Upper lobe of left lung (tissue), 6 donors: ENCODE data around the gene SCLT1. TPM values are rescaled to one million over a fixed set of nuclear protein-coding genes. Genes with fewer than 3 reads are reported as not detected.

Experiments
- ATAC-seq, 2 donors: fragments of 200-7000 bp; cut with Tn5 transposase; one replicate each; pipeline ENCODE4 v1.9.1; 2022; ENCODE audit warnings: mild to moderate bottlenecking in 2 of 2, moderate library complexity in 2 of 2; ENCODE audit not compliant: low FRiP score in 2 of 2
- DNase-seq, 2 donors: peaks; one replicate each; pipeline ENCODE4 v3.0.0-alpha.2; 2019 to 2020
- H3K27ac ChIP-seq, 4 donors: fragments of 200-600 bp; sonication (generic); one replicate each; pipeline ENCODE4 v1.5.1; 2016 to 2019
- H3K27me3 ChIP-seq, 4 donors: fragments of 200-600 bp; sonication (generic); one replicate each; pipeline ENCODE4 v1.5.1; 2017 to 2019
- H3K36me3 ChIP-seq, 4 donors: fragments of 200-600 bp; sonication (generic); one replicate each; pipeline ENCODE4 v1.5.1; 2016 to 2019
- H3K4me1 ChIP-seq, 4 donors: fragments of 200-600 bp; sonication (generic); one replicate each; pipeline ENCODE4 v1.5.1; 2018 to 2019
- H3K4me3 ChIP-seq, 4 donors: fragments of 200-600 bp; sonication (generic); one replicate each; pipeline ENCODE4 v1.5.1; 2017 to 2019; ENCODE audit warnings: mild to moderate bottlenecking in 2 of 4, moderate library complexity in 1 of 4
- H3K9me3 ChIP-seq, 4 donors: fragments of 200-600 bp; sonication (generic); one replicate each; pipeline ENCODE4 v1.5.1; 2018 to 2019
- CTCF ChIP-seq, 6 experiments: fragments of 450-650 bp in 4 of 6; fragments of 200-600 bp in 2 of 6; sonication (generic) in 2 of 6; IDR thresholded peaks; one replicate each; pipeline ENCODE4 v1.5.1; 2016 to 2019; ENCODE audit warnings: antibody characterized with exemption in 6 of 6
- EP300 ChIP-seq, 4 donors: sonication (generic); formaldehyde crosslinking; IDR thresholded peaks; one replicate each; pipeline ENCODE4 v1.5.1; 2017; ENCODE audit warnings: antibody characterized with exemption in 4 of 4, control low read depth in 2 of 4
- POLR2A ChIP-seq, 4 donors: fragments of 450-650 bp; IDR thresholded peaks; one replicate each; pipeline ENCODE4 v1.5.1; 2016 to 2017; ENCODE audit warnings: antibody characterized with exemption in 4 of 4, mild to moderate bottlenecking in 2 of 4
- POLR2AphosphoS5 ChIP-seq, 2 donors: sonication (generic); formaldehyde crosslinking; IDR thresholded peaks; one replicate each; pipeline ENCODE4 v1.5.1; 2017; ENCODE audit warnings: antibody characterized with exemption in 2 of 2
- WGBS, 2 donors: methylation state at CpG; one replicate each; pipeline ENCODE4 v1.1.5; 2017 to 2018; 5-methylcytosine and 5-hydroxymethylcytosine counted together
- total RNA-seq, 6 donors: library from RNA; depleted of rRNA in 4 of 6; stranded (reverse); fragments of >200 nt in 4 of 6; gene quantifications; one replicate each; pipeline versions ENCODE4 v1.1.0 to v1.2.1, GENCODE V29; 2016 to 2021
- donor health status: DM: no; HTN: no; CAD: no; lungs with moderate emphysema.
- donor health status: DM: no; HTN: yes; CAD: no; lungs with severe emphysema.

The SCLT1 gene
- total RNA-seq, 6 donors from 2014 or later, result 7.9 to 27.2 (median 14.2) TPM

- Histone ChIP-seq H3K9me3 (no peaks in the 10 kb centered on the region), H3K27me3 (no peaks in the 10 kb centered on the region), H3K27ac (peak overlapping the region; percentile 16 to 50 (median 36)), H3K4me3 (no peak overlapping the region), H3K36me3 (peaks cover 7 to 75% (median 43%) of the 10 kb centered on the region in 4 donors), H3K4me1 (peaks cover 0 to 24% (median 17%) of the 10 kb centered on the region in 4 donors)
- no peak for TF ChIP-seq POLR2AphosphoS5 (IDR thresholded peaks at IDR 0.05)
- no peak for TF ChIP-seq CTCF (IDR thresholded peaks at IDR 0.05)
- TF ChIP-seq POLR2A (IDR thresholded peaks at IDR 0.05), result no peak
- no peak for TF ChIP-seq EP300 (IDR thresholded peaks at IDR 0.05)
- 65 to 66% methylated on average over 14 of the region's 14 CpGs for WGBS, 2 donors
- ATAC-seq, result peak in 1 of 2 donors; percentile 5
- no peak for DNase-seq
Observed at GRCh38 chr4:128862608-128863311, 230.6 kb downstream of the SCLT1 start.

GRCh38 chr4:128861856-128862518, 231.4 kb downstream of the SCLT1 start:
- Histone ChIP-seq H3K4me3 (no peak overlapping the region), H3K9me3 (no peaks in the 10 kb centered on the region), H3K36me3 (peaks cover 13 to 76% (median 44%) of the 10 kb centered on the region in 4 donors), H3K4me1 (peaks cover 0 to 24% (median 17%) of the 10 kb centered on the region in 4 donors), H3K27ac (peak overlapping the region; percentile 16 to 50 (median 36)), H3K27me3 (no peaks in the 10 kb centered on the region)
- WGBS, 2 donors, result 70 to 76% methylated on average over 12 to 13 of the region's 13 CpGs
- ATAC-seq (no peak), DNase-seq (peak in 1 of 2 donors; percentile 47)
- TF ChIP-seq POLR2A (IDR thresholded peaks at IDR 0.05) (no peak), CTCF (IDR thresholded peaks at IDR 0.05) (no peak), POLR2AphosphoS5 (IDR thresholded peaks at IDR 0.05) (peak in 1 of 2 donors; percentile 11)

- 60 to 67% methylated on average over 6 of the region's 6 CpGs for WGBS, 2 donors
- Histone ChIP-seq H3K9me3 (no peaks in the 10 kb centered on the region), H3K27me3 (no peaks in the 10 kb centered on the region), H3K27ac (peak overlapping the region in 1 of 4 donors; percentile 34), H3K36me3 (peaks cover 20 to 87% (median 59%) of the 10 kb centered on the region in 4 donors), H3K4me1 (peaks cover 0 to 24% (median 17%) of the 10 kb centered on the region in 4 donors), H3K4me3 (no peak overlapping the region)
- no peak for DNase-seq
- peak in 1 of 2 donors; percentile 46 for ATAC-seq
- TF ChIP-seq EP300 (IDR thresholded peaks at IDR 0.05) (no peak), POLR2A (IDR thresholded peaks at IDR 0.05) (no peak), CTCF (IDR thresholded peaks at IDR 0.05) (no peak), POLR2AphosphoS5 (IDR thresholded peaks at IDR 0.05) (no peak)
Observed at GRCh38 chr4:128859887-128860677, 233.3 kb downstream of the SCLT1 start.

DNA sequence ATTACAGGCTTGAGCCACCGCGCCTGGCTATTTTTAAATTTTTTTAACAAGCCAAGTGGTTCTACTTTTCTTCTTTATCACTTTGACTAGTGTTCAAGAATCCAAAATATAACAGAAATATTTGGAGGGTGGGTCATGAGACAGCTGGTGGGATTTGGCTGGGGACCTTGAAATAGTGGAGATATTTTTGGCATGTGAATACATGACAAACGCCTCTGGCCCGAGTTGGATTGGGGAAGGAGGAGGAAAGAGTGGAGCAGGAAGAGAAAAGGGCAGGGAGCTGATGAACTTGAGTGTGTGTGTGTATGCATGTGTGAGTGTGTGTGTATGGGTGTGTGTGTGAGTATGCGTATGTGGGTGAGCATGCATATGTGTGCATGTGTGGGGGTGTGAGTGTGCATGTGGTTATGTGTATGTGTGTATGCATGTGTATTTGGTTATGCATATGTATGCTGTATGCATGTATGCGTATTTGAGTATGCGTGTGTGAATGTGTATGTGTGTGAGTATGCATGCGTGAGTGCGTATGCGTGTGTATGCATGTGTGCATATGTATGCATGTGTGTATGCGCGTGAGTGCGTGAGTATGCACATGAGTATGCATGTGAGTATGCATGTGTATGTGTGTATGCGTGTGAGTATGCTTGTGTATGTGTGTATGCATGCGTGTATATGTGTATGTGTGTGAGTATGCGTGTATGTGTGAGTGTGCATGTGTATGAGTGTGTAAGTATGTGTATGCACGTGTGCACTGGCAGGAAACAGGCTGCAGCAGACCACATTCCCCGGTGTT, 234.3 kb downstream of the SCLT1 start:
- Histone ChIP-seq H3K36me3 (peaks cover 20 to 88% (median 57%) of the 10 kb centered on the region in 4 donors), H3K4me3 (no peak overlapping the region), H3K27ac (no peak overlapping the region), H3K27me3 (no peaks in the 10 kb centered on the region), H3K4me1 (peaks cover 0 to 24% (median 17%) of the 10 kb centered on the region in 4 donors), H3K9me3 (no peaks in the 10 kb centered on the region)
- WGBS, 2 donors, result 81 to 83% methylated on average over 18 of the region's 18 CpGs
- DNase-seq, result no peak
- peak; percentile 38 to 69 for ATAC-seq
- TF ChIP-seq EP300 (IDR thresholded peaks at IDR 0.05), result no peak
- TF ChIP-seq POLR2A (IDR thresholded peaks at IDR 0.05), result no peak
- no peak for TF ChIP-seq CTCF (IDR thresholded peaks at IDR 0.05)
- TF ChIP-seq POLR2AphosphoS5 (IDR thresholded peaks at IDR 0.05), result no peak
